ENCODE measurements around the gene KIF1C.
A peak's percentile ranks its signal among the peaks of the same experiment; 100 is the strongest.

Gene KIF1C

DNA sequence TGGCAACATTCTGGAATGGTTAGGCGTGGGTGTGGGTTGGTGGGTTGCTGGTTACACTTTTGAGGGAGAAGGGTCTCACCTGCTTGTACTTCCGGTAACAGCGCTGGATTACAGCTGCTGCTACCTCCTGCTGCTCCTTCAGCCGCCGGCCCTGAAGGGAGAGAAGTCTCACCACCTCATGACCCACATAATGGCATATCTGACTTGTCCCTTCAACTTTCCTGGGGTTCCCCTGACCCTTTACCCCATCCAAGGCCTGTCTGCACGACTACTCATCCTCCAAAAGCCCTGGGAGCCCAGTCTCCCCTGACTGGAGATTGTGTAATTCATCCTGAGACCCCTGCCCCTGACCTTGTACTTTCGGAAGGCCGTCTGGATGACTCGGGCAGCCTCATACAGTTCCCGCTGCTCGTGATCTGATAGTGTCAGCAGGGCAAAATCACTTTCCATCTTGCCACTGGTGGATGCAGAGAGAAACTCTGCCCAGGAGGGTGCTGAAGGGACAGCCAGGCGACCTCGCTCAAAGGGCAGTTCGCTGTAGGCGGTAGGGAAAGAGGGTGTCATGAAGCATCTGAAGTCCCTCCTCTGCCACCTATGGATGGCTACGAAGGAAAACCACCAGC is 28.1 kb upstream of the KIF1C start:
- peak; percentile 58 for DNase-seq

DNA sequence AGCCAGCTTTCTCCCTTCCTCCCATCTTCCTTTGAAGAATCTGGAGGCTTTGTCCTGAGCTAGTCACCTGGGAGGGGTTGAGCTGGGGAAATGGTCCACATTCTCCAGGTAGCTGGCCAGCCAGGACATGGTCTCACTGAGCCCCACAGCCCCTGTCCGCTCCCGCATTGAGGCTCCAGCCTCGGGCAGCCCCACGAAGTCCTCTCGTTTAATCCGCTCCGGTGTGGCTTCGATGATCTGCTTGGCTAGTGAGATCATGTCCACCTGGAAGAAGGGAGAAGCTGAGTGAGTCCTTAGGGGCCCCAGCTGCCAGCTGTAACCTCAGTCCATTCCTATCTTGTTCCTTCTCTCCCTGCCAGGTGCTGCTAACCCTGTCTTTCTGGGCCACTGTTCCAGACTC is 27.5 kb upstream of the KIF1C start:
- no peak for DNase-seq

DNA sequence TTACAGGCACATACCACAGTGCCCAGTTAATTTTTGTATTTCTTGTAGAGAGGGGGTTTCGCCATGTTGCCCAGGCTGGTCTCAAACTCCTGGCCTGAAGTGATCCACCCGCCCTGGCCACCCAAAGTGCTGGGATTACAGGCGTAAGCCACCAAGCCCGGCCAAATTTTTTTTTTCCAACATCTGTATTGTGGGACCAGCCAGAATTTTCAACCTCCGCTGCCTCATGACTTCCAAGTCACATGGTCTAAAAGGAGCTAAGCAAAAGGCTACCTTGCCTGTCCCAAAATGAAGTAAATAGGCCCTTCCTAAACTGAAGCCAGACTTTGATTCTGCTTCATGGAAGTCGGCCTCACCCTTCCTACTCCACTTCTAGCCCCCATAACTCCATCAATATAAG is 25.9 kb upstream of the KIF1C start:
- DNase-seq: no peak

DNA sequence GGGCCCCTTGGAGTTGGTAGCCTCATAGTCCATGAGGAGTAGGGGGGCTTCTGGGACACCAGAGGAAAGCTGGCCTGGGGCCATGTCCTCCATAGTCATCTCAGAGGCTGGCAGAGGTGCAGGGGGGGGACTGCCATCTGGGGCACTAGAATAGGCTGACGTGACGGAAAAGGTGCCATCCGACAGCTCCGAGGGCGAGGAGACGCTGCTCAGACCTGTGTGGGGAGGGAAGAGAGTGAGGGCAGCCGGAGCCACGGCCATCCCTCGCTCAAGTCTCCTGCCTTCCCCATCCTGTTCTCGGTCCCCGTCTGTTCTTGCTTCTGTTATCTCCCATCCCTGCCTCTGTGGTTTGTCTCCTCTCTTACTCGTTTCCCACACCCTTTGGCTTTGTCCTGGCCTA is 25.4 kb upstream of the KIF1C start:
- DNase-seq: no peak

DNA sequence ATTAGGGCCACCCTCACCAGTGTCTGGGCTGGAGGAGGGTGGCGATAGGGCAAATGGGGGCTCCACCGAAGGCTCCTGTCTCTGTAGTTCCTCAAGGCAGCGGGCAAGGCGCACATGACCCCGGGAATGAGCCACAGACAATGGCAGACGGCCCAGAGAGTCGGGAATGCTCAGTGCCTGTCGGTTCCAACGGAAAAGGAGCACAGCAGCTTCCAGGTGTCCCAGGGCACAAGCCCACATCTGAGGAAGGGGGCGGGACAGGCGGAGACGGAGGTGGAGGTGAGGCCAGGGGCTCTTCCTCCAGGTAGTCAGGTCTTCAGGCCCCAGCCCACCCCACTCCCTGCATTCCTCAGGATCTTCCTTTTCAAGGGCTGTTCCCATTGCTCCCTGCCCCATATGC is 25.0 kb upstream of the KIF1C start:
- DNase-seq: no peak

DNA sequence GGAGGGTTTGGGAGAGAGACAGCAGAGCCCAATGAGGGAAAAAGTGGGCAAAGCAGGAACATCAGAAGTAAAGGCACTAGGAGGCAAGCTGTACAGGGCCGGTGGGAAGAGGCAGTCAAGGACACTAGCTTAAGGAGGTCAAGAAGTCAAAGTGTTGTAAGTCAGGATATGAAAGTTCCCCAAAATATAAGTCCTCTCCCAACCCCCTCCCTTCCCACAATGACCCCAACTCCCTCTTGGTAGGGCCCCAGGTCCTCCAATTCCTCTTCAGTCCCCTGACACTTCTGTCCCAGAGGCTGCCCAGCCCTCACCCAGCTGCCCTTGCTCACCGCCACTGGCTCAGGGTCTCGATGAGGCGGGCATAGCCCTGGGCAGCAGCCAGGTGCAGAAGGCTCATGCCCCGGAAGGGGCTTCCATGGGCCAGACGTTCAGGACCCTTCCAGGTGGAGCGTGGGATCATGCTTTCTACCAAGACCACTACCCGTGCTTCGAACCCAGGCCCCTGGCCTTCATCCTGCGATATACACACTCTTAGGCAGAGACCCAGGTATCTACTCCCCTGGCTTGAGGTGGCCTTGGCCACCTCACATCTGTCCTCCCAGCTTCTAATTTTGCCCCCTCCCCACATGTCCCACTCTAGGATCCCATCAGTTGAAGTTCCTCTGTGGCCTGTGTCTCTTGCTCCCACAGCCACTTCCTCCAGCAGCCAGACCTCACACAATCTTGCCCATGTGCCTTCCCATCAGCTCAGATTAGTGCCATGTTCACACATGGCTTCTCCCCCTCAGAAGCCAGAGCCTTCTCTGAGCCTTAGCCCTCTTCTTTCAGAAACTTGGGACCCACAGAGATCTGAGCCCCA is 24.3 kb upstream of the KIF1C start:
- DNase-seq: no peak

DNA sequence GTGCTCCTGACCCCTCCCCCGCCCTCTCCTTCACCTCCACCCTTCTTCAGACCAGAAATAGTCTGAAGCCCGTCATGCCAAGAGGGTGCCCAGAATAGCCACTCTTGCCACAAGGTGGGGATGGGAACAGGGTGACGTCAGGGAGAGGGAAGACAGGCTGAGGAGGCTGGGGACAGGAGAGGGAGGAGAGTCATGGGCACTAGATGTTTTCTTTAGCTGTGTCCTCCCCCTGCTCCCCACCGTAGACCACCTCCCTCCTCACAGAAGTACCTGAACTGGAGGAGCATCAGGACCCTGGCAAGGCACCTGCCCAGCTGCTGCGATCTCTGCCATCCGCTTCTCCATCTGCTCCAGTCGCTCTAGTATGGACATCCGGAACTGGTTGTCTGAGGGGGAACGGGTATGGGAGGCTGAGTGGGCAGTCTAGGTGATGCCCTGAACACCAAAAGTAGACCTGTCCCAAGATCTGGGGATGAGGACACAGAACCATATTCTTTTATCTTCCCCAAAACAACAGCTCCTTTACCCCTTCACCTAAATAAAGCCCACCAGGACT is 23.6 kb upstream of the KIF1C start:
- no peak for DNase-seq

DNA sequence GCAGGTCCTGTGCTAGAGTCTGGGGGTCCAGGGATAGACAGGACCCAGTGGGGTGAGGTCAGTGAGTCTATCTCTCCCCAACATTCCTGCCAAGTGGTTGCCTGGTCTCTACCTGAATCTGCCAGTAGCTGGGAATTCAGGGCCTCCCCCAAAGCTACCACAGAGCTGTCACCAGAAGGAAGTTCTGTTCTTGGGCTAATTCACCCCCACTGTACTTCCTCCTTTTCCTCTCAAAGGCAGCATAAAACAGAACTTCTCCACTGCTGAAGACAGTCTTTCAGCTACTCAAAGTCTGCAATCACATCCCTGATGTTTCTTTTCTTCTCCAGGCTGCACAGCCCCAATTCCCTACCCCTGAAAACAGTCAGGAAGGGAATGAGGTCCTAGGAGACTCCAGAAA is 19.0 kb upstream of the KIF1C start:
- DNase-seq: no peak

DNA sequence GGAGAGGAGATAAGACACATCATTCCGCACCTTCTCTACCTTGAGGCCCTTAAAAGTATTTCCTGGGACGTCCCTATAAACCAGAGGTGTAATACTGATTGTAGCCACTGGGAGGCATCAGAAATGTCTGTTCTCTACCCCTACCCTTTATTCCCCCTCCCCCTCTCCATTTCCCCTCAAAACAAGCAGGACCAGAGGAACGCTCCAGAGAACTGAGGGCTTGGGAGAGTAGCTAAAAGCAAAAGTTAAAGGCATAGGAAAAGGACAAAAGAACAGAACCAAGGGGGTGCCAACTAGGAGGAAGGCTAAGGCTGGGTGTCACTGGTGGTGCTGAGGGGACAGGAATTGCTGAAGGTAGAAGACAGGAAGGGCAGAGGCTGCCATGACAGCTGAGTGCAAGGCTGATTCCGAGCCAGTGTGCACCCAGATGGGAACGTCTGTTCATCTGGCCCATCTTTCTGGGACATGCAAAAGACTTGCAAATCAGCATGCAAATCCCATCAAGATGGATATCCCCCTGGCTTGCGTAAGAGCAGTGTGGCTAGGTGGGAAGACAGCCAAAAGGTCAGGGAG is 17.0 kb upstream of the KIF1C start:
- peak; percentile 54 for DNase-seq

DNA sequence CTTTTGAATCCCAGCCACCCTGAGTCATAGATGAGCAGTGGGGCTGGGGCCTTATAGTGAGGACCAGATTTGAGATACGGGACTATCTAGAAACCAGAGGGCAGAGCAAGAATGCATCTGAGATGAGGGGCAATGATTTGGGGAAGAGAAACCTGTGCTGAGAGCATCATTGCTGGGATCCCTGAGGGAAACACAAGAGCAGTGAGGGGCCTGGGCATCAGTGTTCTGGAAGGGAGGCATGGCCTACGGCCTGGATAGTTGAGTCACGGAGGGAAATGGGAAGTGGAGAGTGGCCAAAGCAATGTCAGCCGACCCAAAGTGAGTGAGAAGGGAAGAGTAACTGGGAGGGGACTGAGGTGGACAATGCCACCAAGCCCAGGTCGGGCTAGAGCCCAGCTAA is 15.4 kb upstream of the KIF1C start:
- DNase-seq: no peak

DNA sequence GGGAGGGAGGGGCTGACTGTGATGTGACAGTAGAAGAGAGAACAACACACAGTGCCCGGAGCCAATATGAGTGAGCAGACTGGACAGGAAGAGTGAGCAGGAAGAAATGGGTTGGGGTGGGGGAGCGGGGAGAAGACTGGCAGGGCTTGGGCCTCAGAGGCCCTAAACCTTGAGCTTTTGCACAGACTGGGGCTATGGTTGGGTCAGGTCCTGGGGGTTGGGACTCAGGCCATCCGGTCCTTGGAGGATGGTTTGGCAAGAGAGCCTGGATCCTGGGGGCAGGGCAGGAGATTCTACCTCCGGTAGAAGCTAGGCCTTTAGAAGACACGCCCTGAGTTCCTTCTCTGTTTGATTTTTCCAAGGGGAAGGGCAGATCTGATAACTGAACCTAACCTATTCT is 11.3 kb upstream of the KIF1C start:
- DNase-seq: no peak

DNA sequence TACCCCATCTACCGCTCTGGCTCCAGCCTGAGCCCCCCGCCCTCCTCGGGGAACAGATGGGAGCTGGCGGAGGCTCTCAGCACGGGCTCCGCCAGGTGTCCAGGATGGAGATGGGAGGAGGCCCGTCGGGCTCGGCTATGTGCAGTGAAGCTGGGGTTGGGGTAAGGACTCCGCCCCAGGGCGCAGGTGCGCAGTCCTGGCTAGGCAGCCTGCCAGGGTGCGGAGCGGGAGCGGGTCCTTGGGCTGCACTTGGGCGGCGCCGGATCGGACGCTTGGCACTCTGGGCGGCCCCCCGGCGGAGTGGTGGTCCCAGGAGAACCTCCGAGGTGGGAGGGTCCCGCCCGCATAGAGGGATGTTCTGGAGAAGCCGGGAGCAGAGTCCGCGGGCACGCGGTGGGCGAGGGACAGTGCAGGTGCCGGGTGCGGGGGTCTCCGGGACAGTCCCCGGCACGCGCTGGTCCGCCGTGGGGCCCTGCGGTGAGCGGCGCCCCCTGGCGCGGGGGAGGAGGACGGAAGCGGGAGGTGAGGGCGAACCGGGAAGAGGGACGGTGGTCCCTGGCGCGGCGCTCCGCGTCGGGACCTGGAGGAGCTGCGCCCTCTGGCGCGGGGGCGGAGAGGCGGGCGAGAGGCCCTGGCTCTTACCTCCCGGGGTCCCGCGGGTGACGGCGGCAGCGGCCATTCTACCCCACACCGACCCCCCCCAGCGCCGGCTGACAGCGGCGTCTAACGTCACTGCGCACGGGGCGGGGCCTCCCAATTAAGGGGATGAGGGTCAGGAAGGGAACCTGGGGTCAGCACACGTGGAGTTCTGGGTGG is 10.6 kb upstream of the KIF1C start, which contains the start of gene CAMTA2:
TSS of gene CAMTA2 (minus strand) at position 725 of the 816 bp plus-strand sequence. CDS start 1,453 bp downstream, outside the sequence.
- peak; percentile 95 for DNase-seq

DNA sequence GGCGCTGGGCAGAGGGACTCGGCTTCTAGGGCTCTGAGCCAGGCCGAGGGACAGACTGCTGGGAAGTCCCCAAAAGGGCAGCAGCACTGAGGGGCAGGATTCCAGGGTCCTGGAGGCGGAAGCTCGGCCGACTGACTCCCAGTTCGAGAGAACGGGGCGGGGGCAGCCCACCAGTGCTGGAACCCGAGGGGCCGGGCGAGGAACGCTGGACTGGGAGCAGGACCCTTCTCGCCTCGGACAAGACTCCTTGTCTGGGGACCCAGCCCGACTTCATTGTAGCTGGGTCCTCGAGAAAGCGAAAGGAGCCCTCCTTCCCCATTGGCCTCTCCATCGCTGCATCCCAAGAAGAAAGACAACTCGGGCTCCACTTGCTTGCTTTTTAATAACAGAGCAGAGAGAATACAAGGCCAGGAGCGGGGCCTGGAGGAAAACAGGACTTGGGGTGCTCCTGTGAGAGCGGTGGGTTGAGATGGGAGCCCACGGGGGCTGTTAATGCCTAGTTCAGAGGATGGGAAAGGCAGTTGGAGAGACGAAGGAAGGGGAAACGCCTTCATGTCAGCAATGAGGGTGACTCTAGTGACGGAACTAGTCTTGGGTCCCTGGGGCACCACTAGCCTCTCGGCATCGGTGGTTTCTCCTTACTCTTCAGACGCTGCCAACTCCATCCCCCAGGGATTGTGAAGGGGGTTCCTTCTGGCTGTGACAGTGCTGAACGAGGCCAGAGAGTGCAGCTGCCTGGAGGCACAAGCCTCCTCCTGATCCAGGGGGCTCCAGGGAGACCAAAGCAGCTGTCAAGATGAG is 9.8 kb upstream of the KIF1C start:
- DNase-seq: no peak

DNA sequence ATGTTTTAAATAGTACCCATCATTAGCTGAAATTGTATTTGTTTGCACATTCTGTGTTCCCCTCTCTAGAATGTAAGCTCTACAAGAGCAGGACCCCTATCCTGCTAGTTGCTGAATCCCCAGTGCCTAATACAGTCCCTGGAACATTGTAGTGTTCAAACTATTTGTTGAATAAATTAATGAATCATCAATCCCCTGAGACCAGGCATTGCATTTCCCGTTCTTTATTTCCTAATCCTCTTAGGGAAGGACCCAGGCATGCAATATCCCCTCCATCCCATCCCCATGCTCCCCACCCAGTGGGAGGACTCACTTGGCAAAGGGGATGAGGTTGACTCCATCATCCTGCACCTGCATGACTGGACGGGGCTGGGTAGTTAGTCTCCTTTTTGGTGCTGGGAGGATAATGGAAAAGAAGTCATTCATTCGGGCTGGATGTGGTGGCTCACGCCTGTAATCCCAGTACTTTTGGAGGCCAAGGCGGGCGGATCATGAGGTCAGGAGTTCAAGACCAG is 3.6 kb upstream of the KIF1C start:
- DNase-seq: no peak

DNA sequence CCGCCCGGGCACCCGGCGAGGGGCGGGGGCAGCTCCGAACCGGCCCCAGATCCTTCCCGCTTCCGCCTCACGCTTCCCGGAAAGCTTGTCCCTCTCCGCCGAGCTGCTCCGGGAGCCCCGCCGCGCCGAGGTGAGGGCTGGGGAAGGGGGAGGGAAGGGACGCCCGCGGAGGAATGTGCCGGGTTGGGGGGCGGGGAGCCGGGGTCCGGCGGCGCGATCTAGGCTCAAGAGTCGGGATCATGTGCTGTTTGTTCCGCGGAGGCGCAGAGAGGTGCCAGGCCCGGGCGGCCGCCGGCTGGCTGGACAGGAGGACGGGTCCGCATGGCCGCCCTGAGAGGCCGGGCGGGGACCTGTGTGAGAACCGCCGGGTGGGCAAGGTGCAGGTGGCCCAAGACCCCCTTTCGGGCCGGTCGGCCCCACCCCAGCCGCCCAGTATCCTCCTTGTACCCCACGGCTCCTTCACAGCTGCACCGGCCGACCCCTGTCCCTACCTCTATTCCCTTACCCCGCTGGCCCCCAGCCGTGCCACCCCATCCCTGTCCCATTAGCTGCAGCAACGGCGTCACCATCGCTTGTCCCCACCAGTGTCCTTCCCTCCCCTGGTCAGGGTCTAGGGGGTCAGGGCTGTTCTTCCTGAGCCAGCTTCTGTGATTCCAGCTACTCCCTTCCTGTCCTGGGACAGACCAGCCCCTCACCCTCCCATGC is 429 bp downstream of the KIF1C start:
- no peak for DNase-seq

DNA sequence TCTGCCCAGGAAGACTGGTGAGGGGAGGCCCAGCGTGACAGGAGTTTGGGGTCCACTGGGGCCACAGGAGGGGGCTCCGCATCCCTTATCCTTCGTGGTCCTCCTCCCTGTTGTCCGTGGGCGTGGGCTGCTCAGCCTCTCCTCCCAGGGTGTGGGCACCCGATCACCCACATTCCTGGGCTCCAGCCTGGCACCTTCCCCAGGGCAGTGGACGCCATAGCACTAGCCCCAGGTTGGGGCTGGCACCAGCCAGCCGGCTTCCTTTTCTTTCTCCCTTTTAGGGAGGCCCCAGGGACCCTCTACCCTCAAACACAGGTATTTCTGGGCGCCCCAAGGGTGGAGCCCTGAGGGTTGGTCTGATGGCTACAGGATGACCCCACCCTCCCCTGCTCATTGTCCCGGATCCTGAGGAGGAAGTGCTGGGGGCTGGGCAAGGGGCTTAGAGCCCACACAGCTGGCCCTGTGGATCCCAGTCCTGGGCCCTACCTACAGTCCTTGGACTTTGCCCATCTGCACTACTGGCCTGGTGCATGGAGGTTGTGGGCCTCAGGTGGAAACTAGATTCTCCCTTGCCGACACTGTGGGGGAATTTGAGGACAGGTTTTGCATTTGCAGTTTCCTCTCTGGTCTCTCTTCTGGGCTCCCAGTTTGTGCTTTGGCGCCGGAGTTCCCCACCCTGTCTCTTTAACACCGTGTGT is 1.1 kb downstream of the KIF1C start:
- no peak for DNase-seq

DNA sequence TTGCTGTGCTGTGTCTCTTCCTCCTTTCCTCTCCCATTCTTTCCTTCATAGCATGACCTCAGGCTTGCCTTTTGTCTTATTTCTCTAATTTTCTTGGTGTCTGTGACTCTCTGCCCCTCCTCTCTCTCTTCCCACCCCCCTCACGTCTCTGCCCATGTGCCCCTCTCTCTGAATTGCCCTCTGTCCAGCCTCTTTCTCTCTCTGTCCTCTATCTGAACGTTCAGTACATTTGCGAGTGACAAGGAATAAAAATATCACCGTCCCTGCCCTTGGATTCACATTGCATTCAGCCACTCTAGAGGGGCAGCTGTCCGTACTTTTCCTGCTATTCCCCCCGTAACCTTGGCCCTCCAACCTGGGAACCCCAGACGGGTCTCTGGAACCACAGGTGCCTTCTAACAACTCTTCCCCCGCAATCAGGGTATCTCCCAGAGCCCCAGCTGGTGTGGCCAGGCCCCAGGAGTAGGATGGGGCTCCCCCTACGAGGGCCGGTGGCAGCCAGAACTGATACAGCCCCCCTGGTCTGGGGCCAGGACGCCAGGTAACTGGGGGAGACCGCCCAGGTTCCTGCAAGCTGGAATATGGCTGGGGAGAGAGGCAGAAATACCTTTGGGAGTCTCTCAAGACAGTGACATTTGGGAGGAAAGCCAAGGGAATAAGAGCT is 1.8 kb downstream of the KIF1C start:
- DNase-seq: no peak

DNA sequence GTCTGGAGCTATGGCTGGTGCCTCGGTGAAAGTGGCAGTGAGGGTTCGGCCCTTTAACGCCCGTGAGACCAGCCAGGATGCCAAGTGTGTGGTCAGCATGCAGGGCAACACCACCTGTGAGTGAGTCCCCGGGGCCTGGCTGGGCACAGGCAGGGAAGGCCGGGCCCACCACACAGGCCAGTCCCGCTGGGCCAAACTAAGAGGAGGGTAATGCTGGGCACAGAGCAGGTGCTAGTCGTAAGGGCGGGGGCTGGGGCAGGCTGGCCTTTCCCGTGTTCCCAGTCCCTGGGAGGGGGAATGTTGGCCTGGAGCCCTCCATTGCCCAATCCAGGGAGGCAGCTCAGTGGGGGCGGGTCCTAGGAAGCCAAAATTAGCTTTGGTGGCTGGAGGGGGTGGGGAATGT is 2.5 kb downstream of the KIF1C start:
- no peak for DNase-seq

DNA sequence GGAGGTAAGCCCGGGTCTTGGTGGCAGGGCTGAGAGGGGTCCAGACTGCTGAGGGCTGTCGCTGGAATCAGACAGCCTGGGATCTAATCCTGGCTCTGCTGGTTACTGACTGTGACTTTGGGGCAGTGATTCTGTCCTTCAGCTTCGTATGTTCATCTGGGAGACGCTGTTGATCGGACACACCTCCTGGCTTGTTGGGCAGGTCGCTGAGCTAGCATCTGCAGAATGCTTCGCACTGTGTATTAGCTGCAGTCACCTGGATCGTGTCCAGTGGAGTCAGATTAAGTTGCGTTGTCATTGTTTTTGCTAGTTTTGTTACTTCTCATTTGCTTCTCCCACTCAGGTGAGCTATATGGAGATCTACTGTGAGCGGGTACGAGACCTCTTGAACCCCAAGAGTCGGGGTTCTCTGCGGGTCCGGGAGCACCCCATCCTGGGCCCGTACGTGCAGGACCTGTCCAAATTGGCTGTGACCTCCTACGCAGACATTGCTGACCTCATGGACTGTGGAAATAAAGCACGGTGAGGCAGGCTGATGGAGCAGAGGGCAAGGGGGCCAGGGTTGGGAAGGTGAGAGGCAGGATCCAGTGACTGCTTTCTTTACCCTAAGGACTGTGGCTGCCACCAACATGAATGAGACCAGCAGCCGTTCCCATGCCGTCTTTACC is 4.5 kb downstream of the KIF1C start:
- DNase-seq: no peak
